Gastroesophageal sphincter (tissue), 3 donors: ENCODE results near the gene ATP11A.

Experiments used
- CTCF ChIP-seq, 4 experiments: fragments of 200-600 bp in 2 of 4; fragments of 450-650 bp in 2 of 4; sonication (generic) in 1 of 4; IDR thresholded peaks; one replicate each; pipeline ENCODE4 v1.5.1; 2017 to 2019; ENCODE audit warnings: antibody characterized with exemption in 4 of 4, mild to moderate bottlenecking in 2 of 4, moderate library complexity in 2 of 4
- POLR2A ChIP-seq, 2 donors: fragments of 450-650 bp; IDR thresholded peaks; one replicate each; pipeline ENCODE4 v1.6.1; 2017; ENCODE audit warnings: antibody characterized with exemption in 2 of 2, mild to moderate bottlenecking in 2 of 2, moderate library complexity in 1 of 2

- TF ChIP-seq CTCF (IDR thresholded peaks at IDR 0.05) = no peak
- TF ChIP-seq POLR2A (IDR thresholded peaks at IDR 0.05) = no peak
Observed at GRCh38 chr13:112910616-112911280, 220.9 kb downstream of the ATP11A start.
